SH-SY5Y (cell line): Measurements from ENCODE around the gene VAV3.

ENCODE experiments used
- GATA2 ChIP-seq: IDR thresholded peaks from 2 replicates; pipeline ENCODE4 v1.6.1; 2011; ENCODE audit warnings: mild to moderate bottlenecking, low read depth, low read length
- GATA3 ChIP-seq: IDR thresholded peaks from 2 replicates; pipeline ENCODE4 v1.6.1; 2011; ENCODE audit warnings: low read depth, mild to moderate bottlenecking, low read length, moderate library complexity

VAV3 gene

DNA sequence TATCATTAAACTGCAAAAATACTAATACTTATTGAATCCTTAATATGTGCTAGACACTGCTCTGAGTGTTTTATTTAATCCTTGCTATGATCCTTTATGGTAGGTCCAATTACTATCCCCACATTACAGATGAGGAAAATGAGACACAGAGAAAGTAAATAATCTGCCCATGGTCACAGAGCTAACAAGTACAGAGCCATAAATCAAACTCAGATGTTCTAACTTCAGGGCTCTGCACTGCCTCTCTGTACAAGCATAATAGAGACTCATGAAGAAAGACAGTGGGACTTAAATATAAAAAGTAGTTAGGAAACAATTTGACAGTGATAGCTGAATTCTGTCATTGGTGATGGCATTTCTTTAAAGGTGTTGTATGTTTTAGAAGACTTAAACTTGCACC is 346.4 kb downstream of the VAV3 start:
- TF ChIP-seq GATA3: no peak

DNA sequence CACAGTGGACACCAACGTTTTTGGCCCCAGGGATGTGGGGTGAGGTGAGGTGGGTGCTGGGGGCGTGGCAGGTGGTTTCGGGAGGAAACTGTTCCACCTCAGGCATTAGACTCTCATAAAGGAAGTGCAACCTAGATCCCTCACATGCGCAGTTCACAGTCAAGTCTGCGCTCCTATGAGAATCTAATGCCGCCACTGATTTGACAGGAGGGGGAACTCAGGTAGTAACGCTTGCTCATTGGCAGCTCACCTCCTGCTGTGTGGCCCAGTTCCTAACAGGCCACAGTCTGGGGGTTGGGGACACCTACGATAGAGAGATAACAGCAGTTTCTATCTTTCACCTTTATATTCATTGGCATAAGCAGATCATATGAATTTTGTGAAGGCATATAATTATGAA is 347.1 kb downstream of the VAV3 start:
- no peak for TF ChIP-seq GATA3
- no peak for TF ChIP-seq GATA2

DNA sequence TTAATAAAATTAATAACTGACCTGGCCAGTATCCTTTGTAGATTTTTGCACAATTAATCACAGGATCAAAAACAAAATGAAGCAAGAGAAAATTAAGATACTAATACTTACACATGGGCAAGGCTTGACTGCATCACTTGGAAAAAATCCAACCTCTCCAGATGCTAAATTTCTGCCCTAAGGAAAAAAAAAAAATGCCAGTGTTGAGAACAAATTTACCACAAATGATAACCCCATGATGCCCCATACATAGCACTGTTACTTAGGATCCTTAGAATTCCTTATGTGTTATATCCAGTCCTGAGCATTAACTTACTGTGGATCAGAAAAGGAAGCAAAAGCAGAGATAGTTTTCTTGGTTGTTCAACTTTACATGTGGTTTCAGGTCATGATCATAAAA is 347.5 kb downstream of the VAV3 start:
- no peak for TF ChIP-seq GATA3
- TF ChIP-seq GATA2: no peak

DNA sequence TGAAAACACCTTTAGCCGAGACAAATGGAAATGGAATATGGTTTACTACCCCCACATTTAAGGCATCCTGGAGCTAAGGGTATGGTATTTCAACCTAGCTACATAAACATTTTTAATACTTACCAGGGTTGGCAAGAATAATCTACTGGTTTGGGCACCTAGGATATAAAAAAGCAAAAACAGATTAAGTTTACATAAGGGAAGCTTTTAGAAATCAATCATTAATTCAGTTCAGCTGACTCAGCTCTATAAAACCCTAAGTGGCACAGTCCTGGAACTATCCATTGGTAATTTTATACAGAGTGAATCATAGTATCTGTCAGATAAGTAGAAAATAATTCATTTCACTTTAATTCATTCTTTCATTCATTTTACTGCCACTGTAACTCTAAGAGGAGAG is 355.2 kb downstream of the VAV3 start:
- no peak for TF ChIP-seq GATA2
- TF ChIP-seq GATA3: no peak

DNA sequence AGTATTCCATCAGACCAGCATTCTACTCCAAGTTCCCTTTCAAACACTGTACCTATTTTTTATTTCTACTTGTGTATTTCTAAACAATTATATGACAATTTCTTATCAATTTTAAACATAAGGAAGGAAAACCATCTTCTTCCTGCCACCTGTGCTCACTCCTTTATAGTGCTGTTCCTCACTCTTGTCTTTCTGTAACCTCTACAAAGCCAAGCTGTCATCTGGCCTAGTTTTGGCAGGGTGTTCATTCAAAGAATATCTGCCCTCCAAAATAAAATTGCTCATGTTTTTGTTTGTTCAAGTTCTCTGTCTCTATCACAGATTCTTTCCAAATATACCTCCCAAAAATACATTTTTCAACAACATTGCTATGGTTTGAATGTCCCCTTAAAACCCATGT is 360.2 kb downstream of the VAV3 start:
- TF ChIP-seq GATA2: no peak
- TF ChIP-seq GATA3: no peak

DNA sequence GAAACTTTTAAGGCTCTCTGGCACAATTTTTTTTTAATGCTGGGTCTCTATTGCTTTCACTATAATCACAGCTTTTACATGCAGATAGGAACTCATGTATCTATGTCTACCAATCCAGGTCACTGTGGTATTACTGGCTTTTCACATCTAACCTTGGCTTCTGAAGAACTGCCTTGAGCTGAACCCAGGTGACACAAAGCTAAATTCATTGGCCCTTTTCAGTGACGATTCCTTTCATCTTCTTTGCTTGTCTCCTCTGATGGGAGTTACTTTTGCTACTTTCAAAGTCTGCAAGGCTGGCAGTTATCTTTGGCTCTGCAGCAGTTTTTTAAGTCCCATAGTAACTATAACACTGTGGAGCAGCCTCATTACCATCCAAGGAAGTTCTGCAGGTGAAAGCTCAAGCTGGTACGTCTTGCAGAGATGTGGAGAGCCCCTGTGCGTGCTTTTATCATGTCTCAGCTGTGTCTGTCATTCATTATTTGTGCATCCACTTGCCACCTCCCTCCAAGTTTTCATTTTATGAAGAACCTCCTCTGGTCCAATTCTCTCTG is 364.3 kb downstream of the VAV3 start:
- TF ChIP-seq GATA2: no peak
- no peak for TF ChIP-seq GATA3

DNA sequence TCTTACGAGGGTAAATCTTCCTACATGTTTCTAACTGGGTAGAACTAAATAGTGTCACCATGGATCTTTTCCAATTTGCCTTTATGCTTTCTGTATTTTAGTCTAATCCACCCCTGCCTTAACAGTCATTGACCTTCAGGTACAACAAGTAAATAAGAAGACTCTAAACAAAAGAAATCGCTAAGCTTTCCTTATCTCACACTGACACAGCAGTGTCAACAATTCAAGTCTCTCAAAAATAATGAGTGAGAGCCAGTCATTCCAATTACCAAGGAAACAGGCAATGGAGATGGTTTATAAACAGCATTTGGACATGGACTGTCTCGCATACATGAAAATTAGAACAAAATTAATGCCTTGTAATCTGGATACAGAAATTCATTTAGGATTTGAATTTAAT is 365.8 kb downstream of the VAV3 start:
- TF ChIP-seq GATA3 (no peak), GATA2 (no peak)

DNA sequence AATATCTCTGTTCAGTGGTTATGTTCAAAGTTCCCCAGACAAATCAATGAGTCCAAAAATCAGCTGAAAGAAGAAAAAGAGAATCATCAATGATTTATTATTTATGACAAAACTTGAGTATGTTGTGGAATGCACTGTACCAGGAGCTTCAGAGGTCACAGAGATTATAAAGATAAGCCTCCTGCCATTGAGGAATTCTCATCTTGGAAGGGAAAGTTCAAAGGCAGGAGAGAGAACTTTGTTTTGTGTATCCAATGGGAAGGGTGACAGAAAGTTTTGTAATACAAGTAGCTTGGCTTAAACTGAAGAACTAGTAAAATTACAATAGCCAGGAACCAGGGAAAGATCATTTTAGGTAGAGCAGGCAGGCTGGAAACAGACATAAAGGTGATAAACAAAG is 367.7 kb downstream of the VAV3 start:
- TF ChIP-seq GATA3: no peak
- TF ChIP-seq GATA2: no peak

DNA sequence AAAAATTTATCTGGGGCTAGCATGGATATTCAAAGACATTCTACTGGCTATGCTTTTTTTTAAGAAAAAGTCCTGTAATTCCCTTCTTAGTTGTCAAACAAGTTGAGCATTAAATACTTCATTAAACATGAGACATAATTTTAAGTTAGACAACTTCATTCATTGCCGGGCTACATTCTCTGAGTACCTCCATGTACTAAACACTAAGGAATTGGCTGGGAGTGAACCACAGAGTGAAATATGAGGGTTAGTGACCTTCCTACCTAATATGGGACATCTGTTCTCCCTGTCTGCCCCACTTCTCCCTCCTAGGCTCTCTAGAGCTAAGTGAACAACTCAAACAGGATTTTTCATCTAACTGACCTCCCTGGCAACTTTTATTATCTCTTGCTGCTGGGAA is 370.4 kb downstream of the VAV3 start:
- TF ChIP-seq GATA3: no peak
- TF ChIP-seq GATA2: no peak

DNA sequence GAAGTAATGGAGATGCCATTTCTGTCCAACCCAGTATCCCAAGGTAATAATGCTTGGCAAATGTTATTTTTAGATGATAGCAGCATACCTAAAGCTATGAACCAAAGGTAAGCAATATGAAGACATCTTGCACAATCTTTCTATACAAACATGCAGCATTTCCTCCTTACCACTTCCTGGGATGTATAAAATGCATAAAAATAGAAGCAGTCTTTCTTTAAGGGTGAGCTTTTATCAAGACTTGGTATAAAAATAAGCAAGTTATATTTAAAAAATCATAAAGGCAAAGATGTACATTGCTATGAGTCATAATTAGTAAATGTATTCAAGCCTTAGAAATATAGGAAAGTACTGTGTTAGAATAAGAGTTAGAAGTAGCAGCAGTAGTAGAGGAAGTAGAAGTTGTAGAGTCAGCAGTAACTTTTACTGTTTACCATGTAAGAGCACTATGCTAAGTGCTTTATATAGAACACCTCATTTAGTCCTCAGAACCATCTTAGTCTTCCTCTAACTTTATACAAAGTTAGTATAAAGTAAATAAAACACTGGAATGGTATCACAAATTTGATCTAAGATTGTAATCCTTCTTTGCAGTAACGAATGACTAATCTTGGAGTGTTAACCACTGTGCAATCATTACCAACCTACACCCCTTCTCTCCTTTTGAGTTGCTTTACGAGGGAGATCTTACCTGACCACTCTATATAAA is 371.3 kb downstream of the VAV3 start:
- no peak for TF ChIP-seq GATA3
- no peak for TF ChIP-seq GATA2

DNA sequence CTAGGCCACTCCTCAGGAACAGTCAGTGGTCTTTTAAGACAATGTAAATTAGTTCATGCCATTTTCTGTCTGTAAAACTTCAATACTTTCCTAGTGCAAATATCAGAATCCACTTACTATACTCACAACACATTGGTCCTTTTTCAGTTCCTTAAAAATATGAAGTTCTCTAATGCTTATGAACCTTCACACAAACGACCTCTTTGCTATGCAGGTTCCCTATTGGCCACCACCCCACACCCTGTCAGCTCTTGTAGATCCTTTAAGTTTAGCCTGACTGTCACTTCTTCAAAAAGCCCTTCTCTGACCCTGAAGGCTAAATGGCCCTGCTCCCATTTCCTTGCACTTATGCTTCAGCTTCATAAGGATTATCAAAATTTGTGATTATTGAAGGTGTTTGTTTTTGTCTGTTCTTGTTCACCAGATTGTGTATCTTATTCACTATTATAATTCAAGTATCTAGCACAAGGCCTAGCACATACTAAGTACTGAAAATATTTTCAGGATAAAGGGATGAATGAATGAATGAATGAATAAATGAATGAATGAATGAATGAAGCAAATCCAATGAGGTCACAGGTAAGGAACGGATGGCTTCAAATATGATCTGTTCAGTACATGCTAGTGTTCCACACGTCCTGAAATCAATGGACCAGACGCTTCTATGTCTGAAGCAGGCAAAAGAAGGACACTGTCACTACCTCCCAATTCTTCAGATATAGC is 373.9 kb downstream of the VAV3 start:
- TF ChIP-seq GATA2 (no peak), GATA3 (no peak)

DNA sequence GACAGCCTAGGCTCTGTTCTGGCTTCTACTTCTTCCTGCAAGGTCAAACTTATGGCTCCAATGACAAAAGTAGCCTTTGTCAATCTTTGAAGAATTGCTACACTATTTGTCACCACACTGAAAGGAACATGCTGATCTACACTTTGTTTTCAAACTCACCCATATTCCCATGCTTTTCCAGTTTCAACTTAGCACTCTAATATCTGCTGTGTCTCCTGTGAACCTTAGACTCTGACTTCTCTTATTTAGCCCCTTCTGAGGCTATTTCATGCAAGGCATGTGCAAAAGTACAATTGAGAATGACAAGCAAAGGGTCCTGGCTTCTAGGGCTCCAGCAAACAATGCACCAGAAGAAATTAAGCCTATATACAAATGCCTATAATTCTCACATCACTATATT is 374.9 kb downstream of the VAV3 start:
- TF ChIP-seq GATA2 (no peak), GATA3 (no peak)

DNA sequence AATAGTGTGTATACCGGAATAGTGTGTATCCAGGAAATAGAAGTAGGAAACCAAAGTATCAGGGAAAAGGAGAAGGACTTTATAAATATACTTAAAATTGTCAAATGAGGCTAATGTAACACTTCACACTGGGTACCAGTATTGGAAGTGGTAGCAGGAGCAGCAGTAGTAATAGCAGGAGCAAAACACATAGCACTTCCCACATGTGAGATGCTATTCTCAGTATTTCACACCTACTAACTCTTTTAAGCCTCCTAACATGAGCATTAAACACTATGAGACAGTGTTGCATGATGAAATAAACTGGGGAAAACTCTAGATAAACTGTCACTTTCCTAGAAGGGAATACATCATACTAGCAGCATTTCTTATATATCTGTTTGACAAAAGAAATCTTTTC is 376.7 kb downstream of the VAV3 start:
- TF ChIP-seq GATA2 (no peak), GATA3 (no peak)

DNA sequence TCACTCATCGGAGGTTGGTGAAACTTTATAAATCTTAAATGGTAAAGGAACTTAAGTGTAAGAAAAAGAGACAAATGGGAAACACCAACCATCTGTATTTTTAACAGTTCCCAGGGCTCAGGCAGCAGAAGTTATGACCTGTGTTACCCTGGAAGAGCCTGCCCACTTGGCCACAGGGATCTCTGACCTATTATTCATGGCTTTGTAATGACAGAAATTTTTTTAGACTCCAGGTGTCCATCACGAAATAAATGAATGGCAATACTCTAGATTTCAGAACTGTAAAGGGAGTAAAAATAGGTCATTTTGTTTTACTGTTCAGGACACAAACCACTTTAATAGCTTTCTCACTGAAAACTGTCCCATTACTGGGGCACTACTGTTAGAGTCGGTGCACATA is 389.8 kb downstream of the VAV3 start:
- TF ChIP-seq GATA2: no peak
- no peak for TF ChIP-seq GATA3

DNA sequence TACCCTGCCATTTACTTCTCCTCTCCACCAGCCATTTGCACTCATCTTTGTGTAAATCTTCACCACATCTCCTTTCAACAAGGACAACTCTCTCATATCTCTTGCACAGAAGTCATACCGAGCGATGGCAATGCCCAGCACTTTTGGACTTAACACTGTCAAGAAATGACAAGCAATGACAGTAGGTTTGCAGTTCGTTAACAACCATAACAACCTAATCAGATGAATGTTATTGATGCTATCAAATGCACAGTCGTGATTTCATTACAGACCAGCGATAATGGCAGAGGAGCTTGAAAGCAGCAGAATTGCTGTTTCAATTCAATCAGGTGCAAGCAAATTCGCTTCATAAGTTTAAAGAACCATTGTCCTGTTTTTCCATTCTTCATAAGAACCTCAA is 390.9 kb downstream of the VAV3 start:
- peak; percentile 44 for TF ChIP-seq GATA3
- peak; percentile 43; the same call in 1 of the 2 replicates for TF ChIP-seq GATA2
